NCI-H2196 (cell line): ENCODE results near the gene KRTAP5-10.
"Not testable (repeated sequence)": the region's sequence is repeated elsewhere in the genome, so short reads cannot be mapped to it uniquely, and the experiment has no call there.

ENCODE experiments used
- DNase-seq: peaks from one replicate; lab custom pipeline; 2025; ENCODE audit not compliant: unreplicated experiment; lab: John Stamatoyannopoulos, UW

KRTAP5-10 gene

DNA sequence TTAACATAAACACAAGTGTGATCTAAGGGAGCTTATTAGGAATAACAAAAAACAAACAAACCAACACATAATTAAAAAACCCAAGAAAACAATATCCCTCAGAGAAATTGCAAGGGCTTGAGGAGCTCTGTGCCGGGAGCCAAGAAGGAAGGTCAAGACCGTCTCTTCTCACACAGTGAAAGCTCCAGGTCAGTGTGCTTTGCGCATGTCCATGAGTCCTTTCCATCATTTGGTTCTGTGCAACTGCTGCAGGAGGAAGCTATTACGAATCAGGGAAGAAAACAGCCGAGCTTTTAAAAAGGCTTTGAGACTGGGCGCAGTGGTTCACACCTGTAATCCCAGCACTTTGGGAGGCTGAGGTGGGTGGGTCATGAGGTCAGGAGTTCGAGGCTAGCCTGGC lies 23.0 kb upstream of the KRTAP5-10 start:
- no peak for DNase-seq

DNA sequence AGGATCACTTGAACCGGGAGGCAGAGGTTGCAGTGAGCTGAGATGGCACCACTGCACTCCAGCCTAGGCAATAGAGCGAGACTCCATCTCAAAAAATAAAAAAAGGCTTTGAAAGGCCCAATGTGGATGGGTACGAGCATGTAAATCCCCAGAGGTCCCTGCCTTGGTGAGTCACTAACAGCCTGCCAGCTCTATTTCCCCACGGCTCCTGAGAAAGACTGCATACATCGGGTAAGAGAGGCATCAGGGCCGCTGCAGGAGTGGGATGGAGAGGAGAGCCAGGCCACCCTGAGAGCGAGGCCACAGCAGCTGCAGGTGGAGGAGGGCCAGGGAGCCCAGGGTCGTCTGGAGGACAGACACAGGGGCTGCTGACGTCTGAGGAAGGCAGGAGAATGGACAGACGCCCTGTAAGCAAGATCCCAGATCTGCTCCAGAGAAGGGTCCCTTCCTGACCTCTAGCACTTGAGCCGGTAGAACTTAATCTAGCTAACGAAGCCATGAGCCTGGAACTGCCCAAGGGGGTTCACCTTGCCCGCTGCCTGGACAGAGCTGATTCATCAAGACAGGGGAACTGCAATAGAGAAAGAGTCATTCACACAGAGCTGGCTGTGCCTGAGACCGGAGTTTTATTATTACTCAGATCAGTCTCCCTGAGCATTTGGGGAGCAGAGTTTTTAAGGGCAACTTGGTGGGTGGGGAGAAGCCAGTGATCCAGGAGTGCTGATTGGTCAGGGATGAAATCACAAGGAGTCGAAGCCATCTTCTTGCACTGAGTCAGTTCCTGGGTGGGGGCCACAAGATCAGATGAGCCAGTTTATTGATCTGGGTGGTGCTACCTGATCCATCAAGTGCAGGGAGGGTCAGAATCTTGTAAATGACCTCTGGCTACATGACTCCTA lies 22.2 kb upstream of the KRTAP5-10 start:
- DNase-seq: no peak

DNA sequence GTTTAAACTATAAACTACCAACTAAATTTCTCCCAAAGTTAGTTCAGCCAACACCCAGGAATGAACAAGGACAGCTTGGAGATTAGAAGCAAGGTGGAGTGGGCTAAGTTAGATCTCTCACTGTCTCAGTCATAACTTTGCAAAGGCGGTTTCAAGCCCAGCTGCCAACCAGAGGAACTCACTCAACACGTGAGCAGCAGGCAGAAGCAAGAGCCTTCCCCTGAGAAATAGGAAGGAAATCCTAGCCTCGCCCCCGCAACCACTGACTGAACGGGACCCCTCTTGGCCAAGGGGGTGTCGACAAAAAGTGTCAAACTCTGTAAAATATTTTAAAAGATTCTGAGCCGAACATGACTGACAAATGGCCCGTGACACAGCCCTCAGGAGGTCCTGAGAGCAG lies 21.5 kb upstream of the KRTAP5-10 start:
- no peak for DNase-seq

DNA sequence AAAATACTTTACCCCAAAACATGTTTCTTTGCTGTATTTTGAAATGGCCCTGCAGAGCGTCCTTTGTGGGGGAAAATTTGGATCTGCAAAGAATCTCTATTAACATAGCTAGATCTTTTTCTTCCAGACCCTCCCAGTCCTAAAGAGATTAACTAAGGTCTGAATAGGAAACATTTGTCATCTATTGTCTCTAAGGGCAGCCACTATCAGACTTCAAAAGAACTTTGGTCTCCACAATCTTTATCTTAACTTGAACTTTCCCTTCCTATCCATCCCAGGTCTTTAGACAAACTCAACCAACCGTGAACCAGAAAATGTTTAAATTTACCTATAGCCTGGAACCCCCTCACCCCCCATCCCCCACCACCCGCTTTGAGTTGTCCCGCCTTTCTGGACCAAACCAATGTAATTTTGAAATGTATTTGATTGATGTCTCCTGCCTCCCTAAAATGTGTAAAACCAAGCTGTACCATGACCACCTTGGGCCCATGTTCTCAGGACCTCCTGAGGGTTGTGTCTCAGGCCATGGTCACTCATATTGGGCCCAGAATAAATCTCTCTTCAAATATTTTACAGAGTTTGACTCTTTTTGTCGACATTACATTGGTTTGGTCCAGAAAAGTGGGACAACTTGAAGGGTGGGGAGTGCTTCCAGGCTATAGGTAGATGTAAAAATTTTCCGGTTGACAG lies 20.7 kb upstream of the KRTAP5-10 start:
- no peak for DNase-seq

DNA sequence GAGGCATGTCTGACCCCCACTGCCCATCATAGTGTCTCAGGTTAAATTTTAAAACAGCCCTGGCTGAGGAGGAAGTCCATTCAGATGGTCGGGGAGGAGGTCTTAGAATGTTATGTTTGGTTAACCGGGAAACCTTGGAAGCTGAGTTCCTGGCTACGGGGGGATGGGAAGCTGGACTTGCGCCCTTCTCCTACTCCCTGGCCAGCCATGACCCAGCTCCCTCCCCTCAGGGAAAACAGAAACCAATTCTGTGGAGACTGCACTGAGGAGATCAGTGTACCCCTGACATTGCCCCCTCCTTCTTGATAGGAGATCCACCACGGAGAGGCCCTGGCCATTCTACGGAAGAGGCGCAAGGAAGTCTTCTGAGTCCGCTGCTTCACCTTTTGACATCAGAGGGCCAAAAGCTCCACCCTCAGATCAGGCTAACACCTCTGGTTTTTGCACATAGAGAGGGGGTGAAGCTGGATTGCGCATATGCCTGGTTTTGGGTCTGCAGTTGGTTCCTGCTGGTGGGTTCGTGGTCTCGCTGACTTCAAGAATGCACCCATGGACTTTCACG lies 19.9 kb upstream of the KRTAP5-10 start:
- DNase-seq: no peak

DNA sequence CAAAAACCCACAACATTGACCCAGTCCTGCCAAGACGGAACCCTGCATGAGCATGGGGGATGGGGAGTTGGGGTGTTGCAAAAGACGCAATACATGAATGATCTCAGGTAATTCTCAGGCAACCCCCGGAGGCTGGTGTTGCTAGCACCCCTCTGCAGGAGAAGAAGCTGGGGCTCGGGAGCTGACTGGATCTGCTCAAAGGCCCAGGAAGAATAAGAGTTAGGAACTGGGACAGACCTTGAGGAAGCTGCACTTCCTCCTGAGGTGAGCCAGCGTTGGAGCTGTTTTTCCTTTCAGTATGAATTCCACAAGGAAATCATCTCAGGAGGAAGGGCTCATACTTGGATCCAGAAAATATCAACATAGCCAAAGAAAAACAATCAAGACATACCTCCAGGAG lies 17.2 kb upstream of the KRTAP5-10 start, which contains the start of gene KRTAP5-9:
TSS of gene KRTAP5-9 (plus strand) at position 301 of the 400 bp plus-strand sequence. CDS start 238 bp downstream, outside the sequence.
- no peak for DNase-seq

DNA sequence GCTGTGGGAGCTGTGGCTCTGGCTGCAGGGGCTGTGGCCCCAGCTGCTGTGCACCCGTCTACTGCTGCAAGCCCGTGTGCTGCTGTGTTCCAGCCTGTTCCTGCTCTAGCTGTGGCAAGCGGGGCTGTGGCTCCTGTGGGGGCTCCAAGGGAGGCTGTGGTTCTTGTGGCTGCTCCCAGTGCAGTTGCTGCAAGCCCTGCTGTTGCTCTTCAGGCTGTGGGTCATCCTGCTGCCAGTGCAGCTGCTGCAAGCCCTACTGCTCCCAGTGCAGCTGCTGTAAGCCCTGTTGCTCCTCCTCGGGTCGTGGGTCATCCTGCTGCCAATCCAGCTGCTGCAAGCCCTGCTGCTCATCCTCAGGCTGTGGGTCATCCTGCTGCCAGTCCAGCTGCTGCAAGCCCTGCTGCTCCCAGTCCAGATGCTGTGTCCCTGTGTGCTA lies 16.6 kb upstream of the KRTAP5-10 start:
- no peak for DNase-seq

DNA sequence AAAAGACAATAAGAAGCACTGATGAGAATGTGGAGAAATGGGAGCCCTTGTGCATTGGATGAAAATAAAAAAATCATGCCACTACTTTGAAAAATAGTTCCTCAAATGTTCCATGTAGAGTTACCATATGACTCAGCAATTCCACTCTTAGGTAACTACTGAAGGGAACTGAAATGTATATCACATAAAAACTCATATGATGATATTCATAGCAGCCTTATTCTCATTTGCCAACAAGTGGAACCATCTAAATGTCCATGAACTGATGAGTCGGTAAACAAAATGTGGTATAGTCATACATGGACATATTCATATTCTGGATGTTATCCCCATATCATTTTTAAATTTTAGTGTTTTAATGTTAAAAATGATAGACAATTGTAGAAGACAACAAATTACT lies 13.7 kb upstream of the KRTAP5-10 start:
- no peak for DNase-seq

DNA sequence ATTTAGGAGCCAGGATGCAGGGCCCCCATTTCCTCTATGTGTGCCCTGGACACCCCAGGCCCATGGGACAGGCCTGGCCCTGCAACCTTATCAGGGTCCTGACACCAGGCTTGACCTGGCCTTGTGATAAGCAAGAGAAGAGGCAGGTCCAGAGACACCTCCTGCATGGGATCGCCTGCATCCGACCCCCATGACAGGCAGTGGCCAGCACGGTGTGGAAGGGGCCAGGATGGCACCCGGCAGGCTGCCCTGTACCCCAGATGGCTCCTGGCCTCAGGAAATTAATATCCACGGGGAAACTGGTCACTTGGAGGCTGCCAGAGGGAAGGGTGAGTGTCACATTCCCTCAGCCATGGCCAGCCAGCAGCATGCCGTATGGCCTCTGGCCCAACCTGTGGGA lies 10.4 kb upstream of the KRTAP5-10 start:
- DNase-seq: no peak

DNA sequence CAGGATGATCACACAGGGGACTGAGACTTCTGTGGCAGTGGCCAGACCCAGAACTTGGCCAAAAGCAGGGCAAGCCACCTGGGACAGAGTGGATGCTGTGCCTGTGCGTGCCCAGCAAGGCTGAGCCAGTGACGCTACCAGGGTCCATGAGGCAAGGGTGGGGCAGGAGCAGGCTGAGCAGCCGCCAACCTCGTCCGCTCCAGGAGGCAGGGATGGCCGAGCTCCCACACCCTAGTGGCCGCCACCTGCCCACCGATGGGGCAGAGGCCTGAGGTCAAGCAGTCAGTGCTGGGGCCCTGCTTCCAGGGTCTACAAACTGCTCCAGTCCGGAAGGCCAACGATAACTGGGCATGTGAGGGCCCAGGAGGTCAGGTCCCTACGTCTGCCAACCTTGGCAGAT lies 9.9 kb upstream of the KRTAP5-10 start:
- no peak for DNase-seq

DNA sequence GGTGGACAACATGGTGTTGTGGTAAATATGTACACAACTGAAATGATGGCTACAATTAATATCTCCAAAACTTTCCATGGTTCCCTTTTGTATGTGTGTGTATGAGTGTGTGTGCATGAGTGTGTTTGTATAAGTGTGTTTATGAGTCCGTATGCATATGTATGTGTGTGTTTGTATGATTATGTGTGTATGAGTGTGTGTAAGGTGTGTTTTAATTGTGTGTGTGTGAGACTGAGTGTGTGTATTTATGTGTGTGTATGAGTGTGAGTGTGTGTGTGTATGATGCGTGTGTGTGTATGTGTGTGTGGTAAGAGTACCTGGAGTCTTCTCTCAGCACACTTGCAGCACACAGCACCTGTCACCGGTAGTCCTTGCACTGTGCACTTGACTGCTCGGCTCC lies 9.3 kb upstream of the KRTAP5-10 start:
- no peak for DNase-seq

DNA sequence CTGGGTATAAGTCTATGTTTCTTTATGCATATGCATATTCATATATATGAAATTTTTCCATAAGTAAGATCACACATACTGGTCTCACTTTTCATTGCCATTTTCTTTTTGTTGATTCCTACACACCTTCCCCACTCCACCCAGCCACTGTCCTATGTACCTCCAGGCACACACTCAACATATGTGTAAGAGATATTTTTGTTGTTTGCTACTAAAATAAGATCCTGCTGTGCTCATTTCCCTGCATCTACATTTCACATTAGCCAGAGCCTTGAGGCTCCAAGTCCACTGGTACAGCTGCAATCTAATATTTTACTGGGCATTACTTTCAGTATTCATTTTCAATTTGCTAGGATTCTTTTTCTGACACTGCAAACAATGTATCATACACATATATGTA lies 8.1 kb upstream of the KRTAP5-10 start:
- DNase-seq: no peak

DNA sequence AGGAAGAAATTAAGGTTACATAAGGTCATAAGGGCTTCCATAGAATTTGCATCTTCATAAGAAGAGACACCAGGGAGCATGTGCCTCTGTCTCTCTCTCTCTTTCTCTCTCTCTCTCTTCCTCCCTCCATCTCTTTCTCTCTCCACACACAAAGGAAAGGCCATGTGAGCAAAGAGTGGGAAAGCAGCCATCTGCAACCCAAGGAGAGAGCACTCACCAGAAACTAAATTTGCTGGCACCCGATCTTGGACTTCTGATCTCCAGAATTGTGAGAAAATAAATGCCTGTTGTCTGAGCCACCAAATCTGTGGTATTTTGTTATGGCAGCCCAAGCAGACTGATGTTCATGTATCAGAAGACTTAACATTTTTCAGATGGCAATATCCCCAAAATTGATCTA lies 6.4 kb upstream of the KRTAP5-10 start:
- DNase-seq: no peak

DNA sequence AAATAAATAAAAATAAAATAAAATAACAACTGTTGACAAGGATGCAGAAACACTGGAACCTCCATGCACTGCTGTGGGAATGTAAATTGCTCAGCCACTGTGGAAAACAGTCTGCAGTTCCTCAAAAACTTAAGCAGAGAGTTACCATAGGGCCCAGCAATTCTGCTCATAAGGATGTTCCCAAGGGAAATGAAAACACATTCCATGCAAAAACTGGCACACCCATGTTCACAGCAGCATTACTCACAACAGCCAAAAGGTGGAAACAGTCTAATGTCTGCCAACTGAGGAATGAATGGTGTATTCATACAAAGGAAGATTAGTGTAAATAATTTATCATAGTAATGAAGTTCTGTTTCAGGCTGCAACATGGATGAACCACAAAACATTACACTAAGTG lies 3.2 kb upstream of the KRTAP5-10 start:
- DNase-seq: no peak

DNA sequence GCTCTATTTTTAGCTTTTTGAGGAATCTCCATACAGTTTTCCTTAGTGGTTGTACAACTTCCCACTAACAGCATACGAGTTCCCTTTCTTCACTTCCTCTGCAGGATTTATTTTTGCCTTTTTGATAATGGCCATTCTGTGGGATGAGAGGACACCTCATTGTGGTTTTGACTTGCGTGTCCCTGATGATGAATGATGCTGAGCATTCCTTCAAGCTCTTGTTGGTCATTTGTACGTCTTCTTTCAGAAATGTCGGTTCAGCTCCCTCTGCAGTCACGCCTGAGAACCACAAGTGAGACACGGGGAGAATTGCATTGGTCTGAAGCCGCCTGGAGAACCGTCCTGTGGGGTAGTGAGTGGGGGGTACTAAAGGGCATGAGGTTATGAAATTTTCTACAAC lies 2.0 kb upstream of the KRTAP5-10 start:
- DNase-seq: no peak

DNA sequence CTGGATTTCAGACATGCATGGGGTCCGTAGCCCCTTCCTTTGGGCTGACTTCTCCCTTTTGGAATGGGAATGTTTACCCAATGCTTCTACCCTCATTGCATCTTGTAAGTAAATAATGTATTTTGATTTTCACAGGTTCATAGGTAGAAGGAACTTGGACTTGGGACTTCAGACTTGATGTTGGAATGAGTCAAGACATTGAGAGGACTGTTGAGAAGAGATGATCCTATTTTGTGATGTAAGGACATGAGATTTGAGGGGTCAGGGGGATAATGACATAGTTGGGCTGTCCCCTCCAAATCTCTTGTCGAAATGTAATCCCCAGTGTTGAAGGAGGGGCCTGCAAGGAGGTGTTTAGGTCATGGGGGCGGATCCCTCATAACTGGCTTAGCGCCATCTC lies 933 bp upstream of the KRTAP5-10 start:
- no peak for DNase-seq

DNA sequence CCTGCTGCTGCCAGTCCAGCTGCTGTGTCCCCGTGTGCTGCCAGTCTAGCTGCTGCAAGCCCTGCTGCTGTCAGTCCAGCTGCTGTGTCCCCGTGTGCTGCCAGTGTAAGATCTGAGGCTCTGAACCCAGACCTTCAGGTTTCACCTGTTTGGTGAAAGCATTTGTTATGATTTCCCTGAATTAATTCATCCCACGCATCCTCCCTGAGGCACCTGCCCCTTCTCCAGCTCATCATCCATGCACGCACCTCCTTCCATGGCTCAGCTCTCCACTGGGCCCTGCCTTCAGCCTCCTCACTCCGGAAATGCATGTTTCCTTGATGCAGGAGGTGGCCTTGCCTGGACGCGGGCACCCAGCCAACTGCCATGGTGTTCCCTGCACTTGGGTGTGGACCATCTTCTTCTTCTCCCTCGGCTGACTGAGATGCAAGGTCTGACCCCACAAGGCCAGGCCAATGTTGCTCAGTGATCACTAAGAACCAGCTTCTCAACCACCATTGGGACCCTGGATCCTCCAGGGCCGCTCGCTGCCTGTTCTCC lies 788 bp downstream of the KRTAP5-10 start:
- no peak for DNase-seq

DNA sequence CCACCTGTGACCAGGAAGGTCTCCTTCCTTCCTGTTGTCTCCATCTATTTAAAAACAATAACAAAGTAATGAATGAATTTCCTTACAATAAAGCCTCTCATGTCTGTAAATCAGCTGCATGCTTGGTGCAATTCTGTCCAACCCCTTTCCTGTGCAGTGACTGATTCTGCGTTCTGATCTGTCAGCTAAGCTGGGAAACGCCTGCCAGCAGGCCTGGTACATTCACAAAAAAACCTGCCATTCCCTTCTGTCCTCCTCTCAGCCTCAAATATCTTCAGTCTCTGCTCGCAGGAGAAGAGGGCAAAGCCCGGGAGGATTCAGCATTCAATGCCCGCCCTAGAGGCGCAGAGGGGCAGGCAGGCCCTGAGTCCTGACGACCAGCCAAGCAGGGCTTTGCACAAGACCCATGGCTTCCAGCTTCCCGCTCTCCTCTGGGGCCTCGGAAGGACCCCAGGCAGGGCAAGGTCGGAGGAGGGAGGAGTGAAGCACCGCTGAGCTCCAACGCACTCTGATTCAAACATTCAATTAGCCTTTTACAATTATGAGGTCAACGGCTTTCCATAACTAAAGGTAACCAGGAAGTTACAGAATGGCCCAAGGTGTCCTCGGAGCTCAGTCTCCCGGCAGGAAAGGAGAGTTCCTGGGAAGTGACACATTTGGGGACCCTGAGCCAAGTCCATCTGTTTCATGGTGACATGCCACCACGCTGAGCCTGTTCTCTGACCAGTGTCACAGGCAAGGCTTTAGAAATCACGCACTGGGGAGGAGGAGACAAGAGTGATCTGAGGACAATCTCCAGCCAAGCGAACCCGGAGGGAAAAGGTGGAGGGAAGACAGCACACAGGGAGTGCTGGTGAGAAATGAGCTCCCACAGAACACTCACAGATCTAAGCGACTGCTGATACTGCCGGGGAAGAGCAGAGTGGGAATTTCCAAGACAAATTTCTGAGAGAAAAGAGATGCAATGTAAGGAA lies 1.6 kb downstream of the KRTAP5-10 start:
- DNase-seq: not testable (repeated sequence)

DNA sequence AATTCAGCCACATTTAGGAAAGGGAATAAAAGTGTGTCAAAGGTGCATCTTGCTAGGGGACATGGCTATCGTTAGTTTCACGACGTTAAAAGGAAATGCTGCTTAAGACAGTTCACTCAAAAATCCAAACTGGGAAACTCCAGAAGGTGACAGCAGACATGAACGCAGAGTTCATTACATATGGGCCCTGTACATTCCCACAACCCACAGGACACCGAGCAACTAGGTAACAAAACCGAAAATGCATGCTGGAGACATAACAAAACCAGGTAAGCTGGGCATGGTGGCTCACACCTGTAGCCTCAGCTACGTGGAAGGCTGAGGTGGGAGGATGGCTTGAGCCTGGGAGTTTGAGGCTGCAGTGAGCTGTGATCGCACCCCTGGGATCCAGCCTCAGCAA lies 2.3 kb downstream of the KRTAP5-10 start:
- not testable (repeated sequence) for DNase-seq

DNA sequence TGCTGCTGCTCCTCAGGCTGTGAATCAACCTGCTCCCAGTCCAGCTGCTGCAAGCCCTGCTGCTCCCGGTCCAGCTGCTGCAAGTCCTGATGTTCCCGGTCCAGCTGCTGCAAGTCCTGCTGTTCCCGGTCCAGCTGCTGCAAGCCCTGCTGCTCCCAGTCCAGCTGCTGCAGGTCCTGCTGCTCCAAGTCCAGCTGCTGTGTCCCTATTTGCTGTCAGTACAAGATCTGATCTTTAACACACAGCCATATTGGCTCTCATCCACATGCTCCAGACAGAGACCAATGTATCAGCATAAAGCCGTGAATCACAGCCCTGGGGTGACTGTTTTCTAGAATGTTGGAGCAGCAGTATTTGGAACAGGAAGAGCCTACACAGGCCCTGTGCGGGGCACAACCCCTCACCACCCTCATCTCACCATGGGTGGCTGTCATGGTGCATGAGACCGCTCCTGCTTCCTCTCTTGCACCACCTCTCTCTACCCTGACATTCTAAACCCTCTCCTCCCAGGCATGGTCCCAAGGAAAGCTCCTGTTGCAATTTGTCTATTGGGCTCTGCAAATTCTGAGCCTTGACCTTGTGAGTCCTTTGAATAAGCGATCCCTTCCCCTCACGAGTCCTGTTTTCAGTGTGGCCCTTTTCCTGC lies 3.5 kb downstream of the KRTAP5-10 start:
- DNase-seq: no peak
